Panc1 (cell line): ENCODE measurements around the gene EHBP1. TPM values are rescaled to one million over a fixed set of nuclear protein-coding genes. Genes with fewer than 3 reads are reported as not detected.

Experiments used
- ATAC-seq: fragments of 200-7000 bp; cut with Tn5 transposase; 2 replicates; pipeline ENCODE4 v1.9.1; 2020; ENCODE audit warnings: mild to moderate bottlenecking, moderate library complexity
- BruUV-seq: library from RNA; stranded (reverse); fragments of 400-500 nt; replicated peaks from 2 replicates; lab custom pipeline; 2021; lab: Mats Ljungman, UMichigan
- CTCF ChIA-PET: fragments of 300-600 bp; sonication (Branson Sonifier 250); formaldehyde crosslinking; loops from one replicate; lab custom pipeline; 2022; ENCODE audit warnings: antibody characterized with exemption; lab: Charles Lee
- POLR2A ChIA-PET: fragments of 300-600 bp; sonication (Branson Sonifier 250); formaldehyde crosslinking; loops from one replicate; lab custom pipeline; 2022; ENCODE audit warnings: antibody characterized with exemption; lab: Charles Lee
- DNase-seq: peaks from one replicate; pipeline ENCODE4 v3.0.0-alpha.2; 2010; ENCODE audit warnings: low read depth, low spot score
- H3K27ac ChIP-seq: 2 replicates; pipeline ENCODE4 v1.5.1; 2011; ENCODE audit warnings: mild to moderate bottlenecking, low read length, inconsistent platforms
- H3K27me3 ChIP-seq: fragments of 200-500 bp; sonication (Bioruptor generic); 2 replicates; pipeline ENCODE4 v1.6.0; 2014; ENCODE audit warnings: low read length, inconsistent platforms; ENCODE audit not compliant: control insufficient read depth, insufficient read depth
- H3K36me3 ChIP-seq: fragments of 200-500 bp; sonication (Bioruptor generic); 2 replicates; pipeline ENCODE4 v1.5.1; 2014; ENCODE audit warnings: inconsistent platforms, mild to moderate bottlenecking, low read length, moderate library complexity; ENCODE audit not compliant: control insufficient read depth, insufficient read depth
- H3K4me1 ChIP-seq: 2 replicates; pipeline ENCODE4 v1.5.1; 2011; ENCODE audit warnings: inconsistent platforms, mild to moderate bottlenecking, low read length, moderate library complexity; ENCODE audit not compliant: control insufficient read depth, insufficient read depth
- H3K4me3 ChIP-seq, 2 experiments: 2 replicates each; pipeline ENCODE4 v1.5.1; 2011 to 2012; ENCODE audit warnings: low read depth in 2 of 2, low read length in 2 of 2, mild to moderate bottlenecking in 2 of 2, inconsistent platforms in 1 of 2, moderate library complexity in 1 of 2
- H3K9me3 ChIP-seq: fragments of 200-500 bp; sonication (Bioruptor generic); 2 replicates; pipeline ENCODE4 v1.5.1; 2014; ENCODE audit warnings: low read depth, mild to moderate bottlenecking, inconsistent platforms, low read length, moderate library complexity; ENCODE audit not compliant: control insufficient read depth, insufficient read depth
- POLR2AphosphoS5 ChIP-seq: IDR thresholded peaks from 2 replicates; pipeline ENCODE4 v1.6.1; 2012; ENCODE audit warnings: mild to moderate bottlenecking, low read depth, low read length, moderate library complexity
- SIN3A ChIP-seq: IDR thresholded peaks from 2 replicates; pipeline ENCODE4 v1.6.1; 2012; ENCODE audit warnings: low read depth, mild to moderate bottlenecking, low read length, moderate library complexity, borderline replicate concordance; ENCODE audit not compliant: insufficient read depth
- TCF7L2 ChIP-seq: IDR thresholded peaks from 2 replicates; pipeline ENCODE4 v1.6.1; 2011; ENCODE audit warnings: mild to moderate bottlenecking, low read depth, low read length, inconsistent platforms
- in situ Hi-C: cut with HindIII; loops from 2 replicates; pipeline ENCODE4 v1.10.0; 2016; ENCODE audit warnings: low sequenced_read_pairs, low pct_unique_long_range_greater_than_20kb
- intact Hi-C: fragments of 100-400 bp; cut with micrococcal nuclease; formaldehyde crosslinking; loops from one replicate; pipeline ENCODE4 v1.10.0; 2022; ENCODE audit not compliant: unreplicated experiment
- total RNA-seq: library from RNA; stranded (reverse); gene quantifications from one replicate; pipeline ENCODE4 v1.2.1, GENCODE V29; 2021; ENCODE audit not compliant: unreplicated experiment
- TF ChIP-seq, protein P1 (sequence below), 2 experiments: IDR thresholded peaks; 2 replicates each; pipeline ENCODE4 v1.6.1; 2011 to 2012; ENCODE audit warnings: low read depth in 2 of 2, control low read depth in 1 of 2, low read length in 1 of 2, mild to moderate bottlenecking in 1 of 2, moderate library complexity in 1 of 2; ENCODE audit not compliant: insufficient read depth in 1 of 2
- TF ChIP-seq, protein P2 (sequence below): fragments of 450-650 bp; IDR thresholded peaks from 2 replicates; pipeline ENCODE4 v1.5.1; 2017; ENCODE audit warnings: mild to moderate bottlenecking

The EHBP1 gene
- total RNA-seq, 1 experiment from 2014 or later, result 46.1 TPM

DNA sequence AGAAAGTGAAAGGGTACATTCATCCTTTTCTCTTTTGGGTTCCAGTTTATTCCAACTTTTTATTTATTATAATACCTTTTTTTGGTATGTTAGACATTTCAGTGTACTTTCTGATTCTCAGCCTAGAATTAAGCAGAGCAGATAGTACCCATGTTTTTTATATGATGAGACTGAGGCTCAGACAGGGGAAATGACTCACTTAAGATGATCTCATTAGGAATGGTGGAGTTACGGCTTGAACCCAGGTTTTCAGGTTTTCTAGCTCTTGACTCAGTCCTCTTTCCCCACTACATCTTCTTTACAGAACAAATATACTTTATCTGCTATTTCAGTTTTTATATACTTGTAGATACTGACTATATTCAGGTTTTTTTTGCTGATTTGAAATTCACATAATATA is 293.4 kb downstream of the EHBP1 start:
- TF ChIP-seq, protein P1, sequence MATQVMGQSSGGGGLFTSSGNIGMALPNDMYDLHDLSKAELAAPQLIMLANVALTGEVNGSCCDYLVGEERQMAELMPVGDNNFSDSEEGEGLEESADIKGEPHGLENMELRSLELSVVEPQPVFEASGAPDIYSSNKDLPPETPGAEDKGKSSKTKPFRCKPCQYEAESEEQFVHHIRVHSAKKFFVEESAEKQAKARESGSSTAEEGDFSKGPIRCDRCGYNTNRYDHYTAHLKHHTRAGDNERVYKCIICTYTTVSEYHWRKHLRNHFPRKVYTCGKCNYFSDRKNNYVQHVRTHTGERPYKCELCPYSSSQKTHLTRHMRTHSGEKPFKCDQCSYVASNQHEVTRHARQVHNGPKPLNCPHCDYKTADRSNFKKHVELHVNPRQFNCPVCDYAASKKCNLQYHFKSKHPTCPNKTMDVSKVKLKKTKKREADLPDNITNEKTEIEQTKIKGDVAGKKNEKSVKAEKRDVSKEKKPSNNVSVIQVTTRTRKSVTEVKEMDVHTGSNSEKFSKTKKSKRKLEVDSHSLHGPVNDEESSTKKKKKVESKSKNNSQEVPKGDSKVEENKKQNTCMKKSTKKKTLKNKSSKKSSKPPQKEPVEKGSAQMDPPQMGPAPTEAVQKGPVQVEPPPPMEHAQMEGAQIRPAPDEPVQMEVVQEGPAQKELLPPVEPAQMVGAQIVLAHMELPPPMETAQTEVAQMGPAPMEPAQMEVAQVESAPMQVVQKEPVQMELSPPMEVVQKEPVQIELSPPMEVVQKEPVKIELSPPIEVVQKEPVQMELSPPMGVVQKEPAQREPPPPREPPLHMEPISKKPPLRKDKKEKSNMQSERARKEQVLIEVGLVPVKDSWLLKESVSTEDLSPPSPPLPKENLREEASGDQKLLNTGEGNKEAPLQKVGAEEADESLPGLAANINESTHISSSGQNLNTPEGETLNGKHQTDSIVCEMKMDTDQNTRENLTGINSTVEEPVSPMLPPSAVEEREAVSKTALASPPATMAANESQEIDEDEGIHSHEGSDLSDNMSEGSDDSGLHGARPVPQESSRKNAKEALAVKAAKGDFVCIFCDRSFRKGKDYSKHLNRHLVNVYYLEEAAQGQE (IDR thresholded peaks at IDR 0.05; ENCODE audit: insufficient read depth in 1 of 2, low read depth in 2 of 2, low read length in 1 of 2), result no peak
- no peak for TF ChIP-seq TCF7L2
- DNase-seq, result no peak
- Histone ChIP-seq H3K27ac (no peak overlapping the region), H3K4me1 (no peaks in the 10 kb centered on the region), H3K36me3 (peaks cover 6% of the 10 kb centered on the region), H3K27me3 (no peaks in the 10 kb centered on the region), H3K4me3 (no peak overlapping the region), H3K9me3 (no peaks in the 10 kb centered on the region)
- BruUV-seq, result no TSS peak
- POLR2A ChIA-PET, result no interaction called here
- intact Hi-C loops (no loop called here), in situ Hi-C loops (no loop called here)
- no peak for ATAC-seq
- CTCF ChIA-PET, result no interaction called here

DNA sequence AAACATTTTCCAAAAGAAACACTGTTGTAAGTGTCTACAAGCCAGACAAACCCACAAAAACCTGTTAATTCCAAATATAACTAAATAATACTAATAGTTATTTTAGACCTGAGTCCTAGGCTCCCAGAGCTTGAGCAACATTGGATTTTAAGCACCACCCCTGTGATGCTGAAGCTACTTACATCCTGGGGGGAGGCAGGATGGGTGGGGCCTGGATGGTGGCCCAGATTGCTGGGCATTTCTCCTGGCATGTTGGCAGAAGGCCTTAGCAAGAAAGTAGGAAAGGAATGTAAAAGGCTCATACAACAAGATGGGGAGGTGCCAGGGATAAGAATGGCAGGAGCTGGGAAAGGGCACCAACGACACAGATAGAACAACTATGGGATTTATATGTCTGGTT is 294.4 kb downstream of the EHBP1 start:
- H3K27ac ChIP-seq, result no peak overlapping the region
- no peaks in the 10 kb centered on the region for H3K4me1 ChIP-seq
- no TSS peak for BruUV-seq
- CTCF ChIA-PET, result no interaction called here
- DNase-seq (no peak), ATAC-seq (no peak)
- no peak overlapping the region for H3K4me3 ChIP-seq
- peaks cover 4% of the 10 kb centered on the region for H3K36me3 ChIP-seq
- H3K9me3 ChIP-seq, result no peaks in the 10 kb centered on the region
- no peaks in the 10 kb centered on the region for H3K27me3 ChIP-seq
- POLR2A ChIA-PET, result no interaction called here
- TF ChIP-seq, protein P1 (IDR thresholded peaks at IDR 0.05; ENCODE audit: insufficient read depth in 1 of 2, low read depth in 2 of 2, low read length in 1 of 2), result no peak
- TF ChIP-seq TCF7L2 (no peak), POLR2AphosphoS5 (no peak), SIN3A (no peak)
- TF ChIP-seq, protein P2, sequence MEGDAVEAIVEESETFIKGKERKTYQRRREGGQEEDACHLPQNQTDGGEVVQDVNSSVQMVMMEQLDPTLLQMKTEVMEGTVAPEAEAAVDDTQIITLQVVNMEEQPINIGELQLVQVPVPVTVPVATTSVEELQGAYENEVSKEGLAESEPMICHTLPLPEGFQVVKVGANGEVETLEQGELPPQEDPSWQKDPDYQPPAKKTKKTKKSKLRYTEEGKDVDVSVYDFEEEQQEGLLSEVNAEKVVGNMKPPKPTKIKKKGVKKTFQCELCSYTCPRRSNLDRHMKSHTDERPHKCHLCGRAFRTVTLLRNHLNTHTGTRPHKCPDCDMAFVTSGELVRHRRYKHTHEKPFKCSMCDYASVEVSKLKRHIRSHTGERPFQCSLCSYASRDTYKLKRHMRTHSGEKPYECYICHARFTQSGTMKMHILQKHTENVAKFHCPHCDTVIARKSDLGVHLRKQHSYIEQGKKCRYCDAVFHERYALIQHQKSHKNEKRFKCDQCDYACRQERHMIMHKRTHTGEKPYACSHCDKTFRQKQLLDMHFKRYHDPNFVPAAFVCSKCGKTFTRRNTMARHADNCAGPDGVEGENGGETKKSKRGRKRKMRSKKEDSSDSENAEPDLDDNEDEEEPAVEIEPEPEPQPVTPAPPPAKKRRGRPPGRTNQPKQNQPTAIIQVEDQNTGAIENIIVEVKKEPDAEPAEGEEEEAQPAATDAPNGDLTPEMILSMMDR, result no peak
- intact Hi-C loops (no loop called here), in situ Hi-C loops (no loop called here)
